Activated CD8-positive, alpha-beta T cell treated with anti-CD3 and anti-CD28 coated beads for 36 hours (primary cell): ENCODE data around the gene BLOC1S2. TPM values are rescaled to one million over a fixed set of nuclear protein-coding genes. Genes with fewer than 3 reads are reported as not detected.

Experiments used
- ATAC-seq: fragments of 200-7000 bp; cut with Tn5 transposase; one replicate; pipeline ENCODE4 v1.10.0; 2021; ENCODE audit warnings: mild to moderate bottlenecking, moderate library complexity
- CTCF ChIA-PET: fragments of 350-600 bp; sonication (Branson Sonifier 250); formaldehyde crosslinking; loops from one replicate; lab custom pipeline; 2021; ENCODE audit warnings: antibody characterized with exemption; lab: Charles Lee
- POLR2A ChIA-PET: fragments of 350-600 bp; sonication (Branson Sonifier 250); formaldehyde crosslinking; loops from one replicate; lab custom pipeline; 2021; ENCODE audit warnings: antibody characterized with exemption; lab: Charles Lee
- DNase-seq: peaks from one replicate; pipeline ENCODE4 v3.0.0-alpha.2; 2020
- H3K27ac Mint-ChIP-seq: one replicate; pipeline ENCODE4 v1.8.0; 2021; ENCODE audit warnings: mild to moderate bottlenecking, mixed read lengths
- H3K27me3 Mint-ChIP-seq: one replicate; pipeline ENCODE4 v1.8.0; 2021; ENCODE audit warnings: mixed read lengths
- H3K36me3 Mint-ChIP-seq: one replicate; pipeline ENCODE4 v1.8.0; 2021; ENCODE audit warnings: low read depth, mixed read lengths
- H3K4me1 Mint-ChIP-seq: one replicate; pipeline ENCODE4 v1.8.0; 2021; ENCODE audit warnings: low read depth, mixed read lengths
- H3K4me3 Mint-ChIP-seq: one replicate; pipeline ENCODE4 v1.8.0; 2021; ENCODE audit warnings: mild to moderate bottlenecking, moderate library complexity, mixed read lengths
- H3K9me3 Mint-ChIP-seq: one replicate; pipeline ENCODE4 v1.8.0; 2021; ENCODE audit warnings: mixed read lengths
- CTCF ChIP-seq: fragments of 200-600 bp; IDR thresholded peaks from one replicate; pipeline ENCODE4 v1.8.0; 2022; ENCODE audit warnings: antibody characterized with exemption, mild to moderate bottlenecking
- intact Hi-C: fragments of 100-400 bp; cut with micrococcal nuclease; formaldehyde crosslinking; loops from one replicate; pipeline ENCODE4 v1.10.0; 2022
- total RNA-seq, 2 experiments: library from RNA; stranded (reverse); gene quantifications; one replicate each; pipeline ENCODE4 v1.2.3, GENCODE V29; 2021

BLOC1S2 gene
- total RNA-seq, 2 experiments from 2014 or later = 45.1 to 48.6 TPM

- POLR2A ChIA-PET = interaction anchor here (0.8 to 1.2 kb wide), 3 partner anchors 16 to 48 kb away, joined by 3 read pairs; no protein-coding TSS in a partner anchor
- TF ChIP-seq CTCF = no peak
- ATAC-seq (no peak), DNase-seq (no peak)
- H3K4me3 Mint-ChIP-seq = no peak within 1 kb of the TSS
- no peaks in the 10 kb centered on the region for H3K36me3 Mint-ChIP-seq
- intact Hi-C loops = no loop called here
- peaks cover 17% of the 10 kb centered on the region for H3K4me1 Mint-ChIP-seq
- H3K27ac Mint-ChIP-seq = no peak within 1 kb of the TSS
- no peaks in the 10 kb centered on the region for H3K9me3 Mint-ChIP-seq
- H3K27me3 Mint-ChIP-seq = peaks cover 3% of the 10 kb centered on the region
- CTCF ChIA-PET = interaction anchor here (1.4 kb wide), 1 partner anchor 104 kb away, joined by 4 read pairs; no protein-coding TSS in a partner anchor
Observed at GRCh38 chr10:100330079-100330478, 43.6 kb upstream of the BLOC1S2 start, which contains the start of gene PKD2L1. Gene PKD2L1 (minus strand): TSS chr10:100330228. CDS start chr10:100330103, 125 bp downstream.

- H3K4me3 Mint-ChIP-seq = no peak overlapping the region
- H3K36me3 Mint-ChIP-seq = no peaks in the 10 kb centered on the region
Observed at GRCh38 chr10:100328198-100328597, 41.7 kb upstream of the BLOC1S2 start.

GRCh38 chr10:100327718-100328009 is 41.2 kb upstream of the BLOC1S2 start:
- Mint-ChIP-seq H3K27ac (no peak overlapping the region), H3K36me3 (no peaks in the 10 kb centered on the region), H3K27me3 (no peaks in the 10 kb centered on the region), H3K4me1 (peaks cover 17% of the 10 kb centered on the region), H3K4me3 (no peak overlapping the region), H3K9me3 (no peaks in the 10 kb centered on the region)
- DNase-seq (no peak), ATAC-seq (no peak)
- intact Hi-C loops = no loop called here
- ChIA-PET CTCF (interaction anchor here (1.0 to 3.1 kb wide), 8 partner anchors 9 to 191 kb away, joined by 3 to 17 read pairs (median 6); no protein-coding TSS in a partner anchor), POLR2A (interaction anchor here (0.7 to 1.4 kb wide), 3 partner anchors 41 to 199 kb away, joined by 3 to 4 read pairs (median 3); no protein-coding TSS in a partner anchor)
- TF ChIP-seq CTCF = no peak

More at GRCh38 chr10:100328198-100328597, 41.7 kb upstream of the BLOC1S2 start:
- intact Hi-C loops = no loop called here
- ATAC-seq (no peak), DNase-seq (no peak)
- ChIA-PET CTCF (interaction anchor here (1.2 to 3.1 kb wide), 7 partner anchors 9 to 190 kb away, joined by 3 to 17 read pairs (median 6); no protein-coding TSS in a partner anchor), POLR2A (interaction anchor here (1.4 kb wide), 1 partner anchor 41 kb away, joined by 3 read pairs; no protein-coding TSS in a partner anchor)
- no peak for TF ChIP-seq CTCF
- Mint-ChIP-seq H3K27ac (no peak overlapping the region), H3K4me1 (peaks cover 17% of the 10 kb centered on the region), H3K9me3 (no peaks in the 10 kb centered on the region), H3K27me3 (peaks cover 1% of the 10 kb centered on the region)

GRCh38 chr10:100327007-100327717 is 40.7 kb upstream of the BLOC1S2 start:
- Mint-ChIP-seq H3K27me3 (no peaks in the 10 kb centered on the region), H3K4me1 (peaks cover 17% of the 10 kb centered on the region), H3K4me3 (no peak overlapping the region), H3K9me3 (no peaks in the 10 kb centered on the region), H3K36me3 (no peaks in the 10 kb centered on the region), H3K27ac (peak overlapping the region; percentile 81)
- CTCF ChIA-PET = interaction anchor here (1.0 to 3.1 kb wide), 8 partner anchors 10 to 191 kb away, joined by 3 to 17 read pairs (median 5); no protein-coding TSS in a partner anchor
- POLR2A ChIA-PET = interaction anchor here (0.7 to 1.7 kb wide), 5 partner anchors 19 to 199 kb away, joined by 3 to 5 read pairs (median 3); partner anchors contain the start of gene SCD
- DNase-seq = peak; percentile 73
- peak; percentile 99 for ATAC-seq
- no peak for TF ChIP-seq CTCF
- intact Hi-C loops = no loop called here

GRCh38 chr10:100325158-100325557 is 38.7 kb upstream of the BLOC1S2 start:
- Mint-ChIP-seq H3K27ac (no peak overlapping the region), H3K4me1 (peaks cover 17% of the 10 kb centered on the region), H3K27me3 (no peaks in the 10 kb centered on the region), H3K9me3 (no peaks in the 10 kb centered on the region), H3K36me3 (no peaks in the 10 kb centered on the region), H3K4me3 (no peak overlapping the region)
- intact Hi-C loops = no loop called here
- ChIA-PET POLR2A (interaction anchor here (0.9 kb wide), 1 partner anchor 27 kb away, joined by 3 read pairs; no protein-coding TSS in a partner anchor), CTCF (no interaction called here)
- DNase-seq (no peak), ATAC-seq (no peak)
- TF ChIP-seq CTCF = no peak
